GM18951 (cell line): ENCODE measurements around the gene ACKR2.
"Not testable (repeated sequence)": the region's sequence is repeated elsewhere in the genome, so short reads cannot be mapped to it uniquely, and the experiment has no call there.

Experiments
- POLR2A ChIP-seq: IDR thresholded peaks from 4 replicates; pipeline ENCODE4 v1.6.1; 2011; ENCODE audit warnings: mild to moderate bottlenecking; ENCODE audit not compliant: insufficient read length, insufficient read depth; ENCODE audit errors: extremely low read depth
- in situ Hi-C: fragments of 300-500 bp; cut with MboI; formaldehyde crosslinking; loops from one replicate; pipeline ENCODE4 v1.12.0; 2022; ENCODE audit warnings: low sequenced_read_pairs, mixed read lengths, inconsistent platforms; ENCODE audit not compliant: unreplicated experiment

Gene ACKR2

DNA sequence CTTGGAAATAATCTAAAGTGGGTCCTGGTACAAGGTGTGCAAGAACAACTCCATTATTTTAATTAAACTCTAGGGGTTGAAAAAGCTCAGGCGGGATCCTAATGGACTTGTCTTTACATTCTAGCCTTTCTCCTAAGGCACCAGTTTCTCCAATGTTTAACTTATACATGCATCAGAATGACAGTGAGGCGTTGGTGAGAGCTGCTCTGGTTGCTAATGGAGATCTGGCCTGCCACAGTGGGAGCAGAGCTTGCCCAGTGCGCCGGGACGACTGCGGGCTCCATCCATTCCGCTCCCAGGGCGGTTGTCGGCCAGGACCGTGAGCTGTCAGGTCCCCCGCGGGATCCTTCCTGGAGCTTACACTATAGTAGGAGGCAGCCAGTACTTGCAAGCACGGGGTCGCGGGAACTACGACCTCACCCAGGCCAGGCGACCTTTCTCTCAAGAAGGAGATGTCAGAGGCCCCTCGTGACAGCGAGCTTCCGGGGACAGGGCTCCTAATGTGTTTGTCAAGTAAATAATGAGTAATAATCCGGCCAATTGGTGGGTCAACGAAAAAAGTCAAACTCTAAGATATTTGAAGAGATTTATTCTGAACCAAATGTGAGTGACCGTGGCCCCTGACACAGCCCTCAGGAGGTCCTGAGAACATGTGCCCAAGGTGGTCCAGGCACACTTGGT, 4.0 kb upstream of the ACKR2 start:
- in situ Hi-C loops = no loop called here
- no peak for TF ChIP-seq POLR2A

DNA sequence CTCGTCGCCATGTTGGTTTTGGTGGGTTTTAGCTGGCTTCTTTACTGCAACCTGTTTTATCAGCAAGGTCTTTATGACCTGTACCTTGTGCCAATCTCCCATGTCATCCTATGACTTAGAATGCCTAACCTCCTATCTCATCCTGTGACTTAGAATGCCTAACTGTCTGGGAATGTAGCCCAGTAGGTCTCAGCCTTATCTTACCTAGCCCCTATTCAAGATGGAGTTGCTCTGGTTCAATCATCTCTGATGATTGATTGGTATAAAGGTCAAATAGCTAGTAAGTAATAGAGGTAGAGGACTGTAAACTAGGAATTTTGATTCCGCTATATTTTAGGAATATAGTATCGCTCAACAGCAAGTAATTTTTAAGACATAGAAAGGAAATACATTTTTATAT, 1.3 kb upstream of the ACKR2 start:
- in situ Hi-C loops = no loop called here
- no peak for TF ChIP-seq POLR2A

DNA sequence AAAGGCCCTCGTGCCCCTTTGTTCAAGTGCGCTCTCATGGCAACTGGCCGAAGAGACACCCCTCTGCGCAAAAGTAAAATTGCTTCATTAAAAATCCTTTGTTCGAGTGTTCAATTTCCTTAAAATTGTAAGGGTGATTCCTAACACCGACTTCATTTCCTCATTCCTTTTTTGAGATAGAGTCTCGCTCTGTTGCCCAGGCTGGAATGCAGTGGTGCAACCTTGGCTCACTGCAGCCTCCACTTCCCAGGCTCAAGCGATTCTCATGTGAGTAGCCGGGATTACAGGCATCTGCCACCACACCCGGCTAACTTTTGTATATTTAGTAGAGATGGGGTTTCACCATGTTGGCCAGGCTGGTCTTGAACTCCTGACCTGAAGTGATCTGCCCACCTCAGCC, 1.5 kb downstream of the ACKR2 start:
- in situ Hi-C loops = not testable (repeated sequence)

DNA sequence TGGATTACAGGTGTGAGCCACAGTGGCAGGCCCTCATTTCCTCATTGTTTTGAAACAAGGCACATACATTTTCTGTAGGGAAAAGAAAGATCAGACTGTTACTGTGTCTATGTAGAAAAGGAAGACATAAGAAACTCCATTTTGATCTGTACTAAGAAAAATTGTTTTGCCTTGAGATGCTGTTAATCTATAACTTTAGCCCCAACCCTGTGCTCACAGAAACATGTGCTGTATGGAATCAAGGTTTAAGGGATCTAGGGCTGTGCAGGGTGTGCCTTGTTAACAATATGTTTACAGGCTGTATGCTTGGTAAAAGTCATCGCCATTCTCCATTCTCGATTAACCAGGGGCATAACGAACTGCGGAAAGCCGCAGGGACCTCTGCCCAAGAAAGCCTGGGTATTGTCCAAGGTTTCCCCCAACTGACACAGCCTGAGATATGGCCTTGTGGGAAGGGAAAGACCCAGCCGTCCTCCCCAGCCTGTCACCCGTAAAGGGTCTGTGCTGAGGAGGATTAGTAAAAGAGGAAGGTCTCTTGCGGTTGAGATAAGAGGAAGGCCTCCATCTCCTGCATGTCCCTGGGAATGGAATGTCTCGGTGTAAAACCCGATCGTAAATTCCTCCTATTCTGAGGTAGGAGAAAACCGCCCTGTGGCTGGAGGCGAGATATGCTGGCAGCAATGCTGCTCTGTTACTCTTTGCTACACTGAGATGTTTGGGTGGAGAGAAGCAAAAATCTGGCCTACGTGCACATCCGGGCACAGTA, 2.1 kb downstream of the ACKR2 start:
- in situ Hi-C loops = not testable (repeated sequence)

DNA sequence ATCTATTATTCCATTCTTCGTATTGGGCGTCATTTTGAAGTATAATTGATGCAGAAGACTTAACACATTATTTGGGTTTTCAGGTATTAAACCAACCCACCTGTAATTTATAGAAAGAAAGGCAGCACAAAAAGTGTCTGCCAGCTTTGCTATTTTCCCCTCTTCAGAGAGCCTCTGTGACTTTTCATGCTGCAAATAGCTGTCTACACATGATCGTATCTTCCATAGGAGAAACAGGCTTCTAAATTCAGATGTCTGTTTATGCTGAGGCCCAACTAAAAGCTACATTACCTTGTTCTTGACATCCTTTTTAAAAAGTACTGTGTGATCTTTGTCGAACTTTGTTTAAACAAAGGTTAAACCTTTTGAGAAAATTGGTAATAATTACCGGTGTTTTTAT, 5.0 kb downstream of the ACKR2 start:
- TF ChIP-seq POLR2A = no peak
- in situ Hi-C loops = no loop called here

DNA sequence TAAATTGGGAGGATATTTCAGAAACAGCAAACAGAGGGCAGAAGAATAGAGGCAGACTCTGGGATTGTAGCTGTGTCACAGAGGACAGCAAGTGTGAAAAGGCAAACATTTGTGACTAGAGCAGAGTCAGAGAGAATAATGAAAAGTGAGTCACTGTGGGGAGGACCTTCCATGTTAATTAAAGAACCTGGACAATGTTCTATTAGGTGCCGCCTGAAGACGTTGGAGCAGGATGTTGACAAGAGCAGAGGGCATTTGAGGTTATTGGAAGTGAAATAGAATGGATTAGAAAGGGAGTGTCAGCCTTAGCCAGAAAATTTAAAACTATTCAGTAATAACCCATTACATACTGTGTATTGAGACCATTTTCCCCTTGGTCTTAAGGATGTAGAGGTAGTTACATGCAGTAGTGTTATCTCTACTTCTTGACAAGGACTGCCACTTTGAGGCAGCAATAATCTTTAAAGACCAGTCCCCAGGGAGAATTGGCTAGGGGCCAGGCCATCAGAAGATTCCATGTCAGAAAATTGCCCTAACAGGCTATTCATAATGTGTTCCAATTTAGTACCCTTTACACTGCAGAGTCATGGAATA, 5.8 kb downstream of the ACKR2 start:
- in situ Hi-C loops = no loop called here

DNA sequence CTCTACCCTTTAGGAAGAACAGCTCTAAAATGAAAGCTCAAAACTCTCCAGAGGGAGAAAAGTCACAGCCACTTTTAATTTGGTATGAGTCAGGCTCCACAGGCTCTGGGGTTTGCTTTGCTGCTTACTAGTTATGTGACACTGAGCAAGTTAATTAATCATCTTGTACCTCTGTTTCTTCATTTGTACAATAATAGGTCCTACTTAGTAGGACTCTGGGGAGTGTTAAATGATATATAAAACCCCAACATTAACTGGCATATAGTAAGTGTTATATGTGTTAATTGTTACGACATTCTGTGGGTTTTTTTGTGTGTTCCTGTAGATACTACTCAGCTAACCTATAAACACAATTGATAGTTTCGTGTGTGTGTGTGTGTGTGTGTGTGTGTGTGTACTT, 6.6 kb downstream of the ACKR2 start:
- in situ Hi-C loops = no loop called here
- TF ChIP-seq POLR2A = no peak

More for the DNA sequence above, 5.8 kb downstream of the ACKR2 start:
- TF ChIP-seq POLR2A = no peak

DNA sequence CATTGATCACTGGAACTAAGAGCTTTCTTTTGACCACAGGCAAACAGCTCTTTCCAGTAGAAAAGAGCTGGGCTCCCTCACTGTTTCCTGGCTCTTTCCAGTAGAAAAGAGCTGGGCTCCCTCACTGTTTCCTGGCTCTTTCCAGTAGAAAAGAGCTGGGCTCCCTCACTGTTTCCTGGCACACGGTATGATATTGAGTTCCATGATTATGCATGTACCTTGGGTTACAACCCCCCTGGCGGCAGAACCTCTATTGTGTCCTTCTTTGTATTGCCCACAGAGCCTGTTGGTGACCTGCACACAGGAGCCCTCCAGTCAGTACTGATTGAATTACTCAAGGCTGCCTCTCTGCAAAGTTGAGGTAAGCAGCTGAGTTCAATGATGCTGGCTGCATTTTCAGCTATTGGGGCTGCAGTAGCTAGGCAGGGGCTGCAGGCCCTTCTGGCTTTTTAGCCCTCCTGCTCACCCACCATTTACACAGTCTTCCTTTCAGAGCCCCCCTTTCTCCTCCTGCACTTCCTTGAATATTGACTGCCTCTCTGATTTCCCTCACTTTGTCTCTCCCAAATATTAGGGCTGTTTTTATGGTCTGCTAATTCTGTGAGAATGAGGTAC, 10.2 kb downstream of the ACKR2 start:
- TF ChIP-seq POLR2A = no peak
- in situ Hi-C loops = no loop called here

DNA sequence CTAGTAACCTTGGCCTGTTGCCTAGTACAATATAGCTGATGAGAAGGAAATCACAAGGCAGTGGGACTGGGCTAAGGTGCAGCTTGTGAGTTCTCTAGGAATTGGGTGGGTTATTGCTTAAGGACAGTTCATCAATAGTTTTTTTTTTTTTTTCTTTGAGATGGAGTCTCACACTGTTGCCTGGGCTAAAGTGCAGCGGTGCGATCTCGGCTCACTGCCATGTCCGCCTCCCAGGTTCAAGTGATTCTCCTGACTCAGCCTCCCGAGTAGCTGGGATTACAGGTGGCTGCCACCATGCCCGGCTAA, 11.5 kb downstream of the ACKR2 start:
- TF ChIP-seq POLR2A = no peak
- in situ Hi-C loops = no loop called here

DNA sequence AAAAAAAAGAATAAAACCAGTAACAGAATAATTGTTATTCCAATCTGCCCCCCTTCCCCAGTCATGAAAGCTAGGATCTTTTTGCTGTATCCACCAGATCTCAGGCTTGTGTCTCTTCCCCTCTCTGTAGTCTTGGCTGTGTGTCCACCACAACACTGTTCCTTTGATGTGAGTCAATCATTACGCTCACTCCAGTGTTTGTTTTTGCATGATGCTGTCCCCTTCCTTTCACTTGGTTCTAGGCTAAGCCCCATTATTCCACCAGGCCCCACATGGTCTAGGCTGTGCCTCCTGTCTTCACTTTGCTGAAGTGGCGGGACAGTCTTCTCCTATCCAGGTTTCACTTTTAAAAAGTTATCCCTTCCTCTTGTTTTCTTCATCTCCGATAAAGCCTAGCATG, 13.6 kb downstream of the ACKR2 start:
- TF ChIP-seq POLR2A = no peak
- in situ Hi-C loops = no loop called here

DNA sequence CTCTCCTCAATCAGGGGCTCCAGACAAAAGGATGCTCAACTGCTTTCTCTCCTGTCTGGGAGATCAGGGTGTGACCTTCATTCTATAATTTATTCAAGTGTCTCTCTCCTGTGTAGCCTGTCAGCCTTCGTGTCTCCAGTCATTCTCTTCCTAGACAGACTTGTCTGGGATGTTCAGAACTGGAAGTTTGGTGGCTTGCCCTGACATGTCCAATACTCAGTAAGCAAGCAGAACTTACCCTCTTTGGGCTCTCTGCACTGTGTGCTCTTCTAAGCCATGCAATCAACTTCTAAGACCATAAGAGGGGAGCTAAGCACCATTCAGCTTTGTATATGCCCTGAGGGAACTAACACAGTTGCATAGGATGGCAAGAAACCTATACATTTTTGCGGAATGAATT, 14.1 kb downstream of the ACKR2 start:
- in situ Hi-C loops = no loop called here
- TF ChIP-seq POLR2A = no peak

DNA sequence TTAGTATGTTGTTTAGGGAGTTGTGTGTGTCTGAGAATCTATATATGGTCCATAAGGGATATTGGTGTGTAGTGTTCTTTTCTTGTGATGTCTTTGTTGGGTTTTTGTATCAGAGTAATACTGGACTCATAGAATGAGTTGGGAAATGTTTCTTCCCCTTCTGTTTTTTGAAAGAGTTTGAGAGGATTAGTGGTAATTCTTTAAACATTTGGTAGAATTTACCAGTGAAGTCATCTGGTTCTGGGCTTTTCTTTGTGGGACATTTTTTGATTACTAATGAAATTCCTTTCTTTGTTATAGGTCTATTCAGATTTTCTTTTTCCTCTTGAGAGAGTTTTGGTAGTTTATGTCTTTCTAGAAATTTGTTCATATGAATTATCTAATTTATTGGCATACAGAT, 16.9 kb downstream of the ACKR2 start:
- TF ChIP-seq POLR2A = no peak
- in situ Hi-C loops = no loop called here

DNA sequence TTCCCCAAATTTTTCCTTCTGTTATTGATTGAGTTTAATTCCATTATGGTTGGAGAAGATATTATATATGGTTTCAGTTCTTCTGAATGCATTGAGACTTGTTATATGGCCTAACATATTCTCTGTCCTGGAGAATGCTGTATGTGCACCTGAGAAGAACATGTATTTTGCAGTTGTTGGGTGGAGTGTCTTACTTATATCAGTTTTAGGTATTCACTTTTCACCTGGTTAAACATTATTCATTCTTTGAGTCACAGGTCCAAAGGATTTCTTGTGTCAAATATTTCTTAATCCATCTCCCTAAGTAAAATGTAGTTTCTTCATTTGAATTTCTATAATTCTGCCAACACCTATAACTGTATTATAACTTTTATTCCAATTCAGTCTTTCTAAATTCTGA, 17.8 kb downstream of the ACKR2 start:
- in situ Hi-C loops = no loop called here
- TF ChIP-seq POLR2A = no peak

DNA sequence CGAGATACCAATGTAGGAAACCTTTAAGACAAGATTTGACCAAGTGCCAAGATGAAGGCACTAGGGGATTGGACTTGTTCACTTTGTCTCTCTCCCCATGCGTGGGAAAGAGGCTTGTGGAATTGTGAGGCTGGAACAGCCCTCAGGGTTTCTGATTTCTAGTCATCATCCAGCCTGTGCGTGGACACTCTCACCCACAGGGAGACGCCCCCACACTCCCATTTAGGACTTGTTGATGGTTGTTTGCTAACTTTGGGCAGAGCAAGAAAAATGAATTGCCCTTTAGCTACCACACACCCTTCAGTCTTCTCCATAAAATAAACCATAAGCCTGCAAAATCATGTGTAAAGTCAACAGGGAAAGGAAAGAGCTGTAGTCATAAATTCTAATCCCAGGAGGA, 18.4 kb downstream of the ACKR2 start:
- no peak for TF ChIP-seq POLR2A
- in situ Hi-C loops = no loop called here
